Loucy (cell line): ENCODE data around the gene NEURL4.
A peak's percentile ranks its signal among the peaks of the same experiment; 100 is the strongest.

ENCODE experiments used
- CTCF ChIP-seq: fragments of 200-600 bp; sonication (generic); conservative IDR thresholded peaks from 2 replicates; pipeline ENCODE4 v1.5.1; 2014; ENCODE audit warnings: mild to moderate bottlenecking, antibody characterized with exemption, low read length
- EZH2phosphoT487 ChIP-seq: fragments of 200-600 bp; IDR thresholded peaks from 2 replicates; pipeline ENCODE4 v1.6.1; 2018; ENCODE audit warnings: antibody characterized with exemption, mild to moderate bottlenecking, moderate library complexity, borderline replicate concordance

DNA sequence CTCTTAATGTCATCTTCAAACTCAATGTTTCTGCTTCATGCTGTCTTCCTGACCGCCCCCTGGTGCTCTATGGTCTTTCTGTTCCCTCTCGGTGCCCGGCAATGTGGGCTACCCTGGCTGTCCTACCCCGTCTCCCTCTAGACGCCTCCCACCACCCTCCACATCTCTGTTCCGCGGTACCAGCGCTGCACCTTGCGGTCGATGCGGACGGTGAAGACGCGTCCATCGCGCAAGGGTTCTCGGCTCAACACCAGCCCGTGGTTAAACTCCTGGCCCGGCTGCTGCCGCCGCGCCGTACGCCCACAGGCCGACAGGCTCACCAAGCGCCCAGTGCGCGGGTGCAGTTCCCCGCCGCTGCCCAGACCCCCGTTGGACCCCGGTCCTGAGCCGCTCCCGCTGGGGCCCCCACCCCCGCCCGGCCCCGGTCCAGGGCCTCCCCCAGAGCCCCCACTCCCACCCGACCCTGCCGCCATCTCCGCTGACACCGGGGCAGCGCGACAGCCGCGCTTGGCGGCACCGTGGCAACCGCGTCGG is at the start of gene NEURL4:
- 0 out of 2 replicates have a peak, but pooled peaks have one; percentile 16 for TF ChIP-seq CTCF
- no peak for TF ChIP-seq EZH2phosphoT487
